Measurements from ENCODE around the gene PIP4K2A. TPM values are rescaled to one million over a fixed set of nuclear protein-coding genes. Genes with fewer than 3 reads are reported as not detected.

Gene PIP4K2A
- total RNA-seq, 1 donor from 2014 or later: 102 TPM

DNA sequence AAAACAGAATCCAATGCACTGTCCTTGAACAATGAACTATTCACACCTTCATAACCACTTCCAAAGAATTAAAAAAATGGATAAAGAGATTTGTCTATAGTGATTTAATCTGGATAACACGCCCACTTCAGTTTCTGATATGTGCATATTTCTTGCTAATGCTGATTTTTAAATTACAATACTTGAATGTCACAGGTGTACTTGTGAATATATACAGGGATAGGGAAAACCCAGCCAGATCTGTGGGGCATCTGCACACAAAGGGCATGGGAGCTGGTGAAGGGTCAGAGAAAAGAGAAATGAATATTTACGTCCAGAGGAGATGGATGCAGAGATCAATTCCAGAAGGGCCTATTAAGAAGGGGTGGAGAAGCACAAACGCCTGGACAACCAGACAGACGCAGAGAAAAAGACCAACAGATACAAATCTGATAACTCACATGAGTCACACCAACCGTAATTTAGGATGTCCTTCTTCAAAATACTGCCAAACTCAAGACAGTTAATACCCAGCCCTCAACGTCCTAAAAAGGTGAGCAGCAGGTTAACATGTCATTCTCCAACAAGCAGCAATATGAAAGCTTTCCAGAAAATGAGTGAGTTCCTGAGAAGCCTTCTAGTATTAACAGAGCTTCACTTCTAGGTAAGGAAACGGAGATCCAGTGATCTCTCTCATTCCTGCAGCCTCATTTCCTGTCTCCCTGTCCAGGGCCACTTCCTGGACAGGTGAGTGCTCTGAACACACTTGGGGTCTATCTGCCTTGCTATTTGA lies 41.9 kb downstream of the PIP4K2A start:
- no peak overlapping the region for H3K4me3 Mint-ChIP-seq
- peaks cover 81% of the 10 kb centered on the region for H3K4me1 Mint-ChIP-seq
- no peak for DNase-seq
- ChIA-PET CTCF (interaction anchor here (0.7 to 1.0 kb wide), 2 partner anchors 8 to 15 kb away, joined by 3 to 4 read pairs; no protein-coding TSS in a partner anchor), POLR2A (interaction anchor here (0.6 to 1.4 kb wide), 2 partner anchors 10 to 42 kb away, joined by 3 to 5 read pairs; partner anchors contain the start of gene PIP4K2A)
- H3K27me3 Mint-ChIP-seq: no peaks in the 10 kb centered on the region
- H3K36me3 Mint-ChIP-seq (ENCODE audit: low read depth): peaks cover 11% of the 10 kb centered on the region
- ATAC-seq (ENCODE audit: low read depth): no peak
- TF ChIP-seq CTCF (IDR thresholded peaks at IDR 0.05): no peak
- intact Hi-C loops (cut with micrococcal nuclease): loop anchor here (1.0 kb wide), 1 partner anchor 10 kb away; no protein-coding TSS in a partner anchor
- H3K27ac Mint-ChIP-seq: peak overlapping the region; percentile 50
- H3K9me3 Mint-ChIP-seq: no peaks in the 10 kb centered on the region

- Mint-ChIP-seq H3K36me3 (ENCODE audit: low read depth) (peaks cover 5% of the 10 kb centered on the region), H3K4me1 (peaks cover 80% of the 10 kb centered on the region), H3K4me3 (no peak overlapping the region), H3K27ac (no peak overlapping the region), H3K9me3 (no peaks in the 10 kb centered on the region), H3K27me3 (no peaks in the 10 kb centered on the region)
- TF ChIP-seq CTCF (IDR thresholded peaks at IDR 0.05): no peak
- CTCF ChIA-PET: no interaction called here
- POLR2A ChIA-PET: interaction anchor here (1.2 kb wide), 1 partner anchor 10 kb away, joined by 3 read pairs; no protein-coding TSS in a partner anchor
- ATAC-seq (ENCODE audit: low read depth) (no peak), DNase-seq (no peak)
- intact Hi-C loops (cut with micrococcal nuclease): no loop called here
These were observed 43.6 kb downstream of the PIP4K2A start for GRCh38 chr10:22670788-22671187.

DNA sequence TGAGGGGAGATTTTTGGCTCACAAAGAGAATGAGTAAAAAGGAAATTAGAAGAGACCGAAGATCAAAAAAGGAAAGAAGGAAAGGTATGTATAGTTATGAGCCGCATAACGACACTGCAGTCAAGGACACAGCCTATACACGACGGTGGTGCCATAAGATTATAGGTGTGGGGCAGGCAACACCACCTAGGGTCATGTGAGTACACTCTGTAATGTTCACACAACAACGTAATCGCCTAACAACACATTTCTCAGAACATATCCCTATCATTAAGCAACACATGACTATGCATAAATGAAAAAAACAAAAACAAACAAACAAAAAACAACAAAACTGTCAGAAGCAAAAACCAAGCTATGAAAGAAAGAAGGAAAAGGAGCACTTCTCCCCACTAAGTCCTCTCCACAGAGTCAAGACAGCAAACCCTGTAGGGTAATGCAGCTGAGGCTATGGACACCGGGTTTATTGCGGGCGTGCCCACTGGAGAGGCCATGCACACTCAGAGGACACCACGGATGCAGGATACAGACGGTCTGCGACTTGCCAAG lies 45.1 kb downstream of the PIP4K2A start:
- no peaks in the 10 kb centered on the region for H3K36me3 Mint-ChIP-seq (ENCODE audit: low read depth)
- H3K4me1 Mint-ChIP-seq: peaks cover 77% of the 10 kb centered on the region
- peak overlapping the region; percentile 20 for H3K27ac Mint-ChIP-seq
- ChIA-PET POLR2A (interaction anchor here (0.6 to 2.3 kb wide), 4 partner anchors 12 to 64 kb away, joined by 3 to 10 read pairs (median 5); no protein-coding TSS in a partner anchor), CTCF (interaction anchor here (0.6 to 1.1 kb wide), 3 partner anchors 11 to 53 kb away, joined by 3 read pairs; no protein-coding TSS in a partner anchor)
- ATAC-seq (ENCODE audit: low read depth) (no peak), DNase-seq (no peak)
- H3K9me3 Mint-ChIP-seq: no peaks in the 10 kb centered on the region
- TF ChIP-seq CTCF (IDR thresholded peaks at IDR 0.05): no peak
- peak overlapping the region; percentile 2 for H3K4me3 Mint-ChIP-seq
- intact Hi-C loops (cut with micrococcal nuclease): loop anchor here (2.0 kb wide), 1 partner anchor 14 kb away; no protein-coding TSS in a partner anchor
- H3K27me3 Mint-ChIP-seq: no peaks in the 10 kb centered on the region

DNA sequence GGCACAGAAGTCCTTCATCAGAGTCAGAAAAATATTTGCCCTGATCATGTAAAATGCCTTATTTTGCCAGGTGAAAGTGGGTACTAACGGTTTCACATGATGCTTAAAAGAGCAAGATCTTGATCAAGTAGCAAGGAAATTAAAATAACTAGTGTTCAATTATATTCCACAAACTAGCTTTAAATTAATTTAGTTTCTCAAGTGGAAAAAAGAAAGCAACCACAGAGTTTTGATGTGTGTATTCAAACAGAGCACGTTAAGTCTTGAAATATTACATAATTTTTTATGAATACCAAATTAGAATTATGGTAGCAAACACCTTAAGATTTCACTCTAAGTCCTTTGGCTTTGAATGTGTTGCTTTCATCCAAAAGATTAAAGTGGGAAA lies 47.3 kb downstream of the PIP4K2A start:
- intact Hi-C loops (cut with micrococcal nuclease): no loop called here
- no peak overlapping the region for H3K4me3 Mint-ChIP-seq
- ATAC-seq (ENCODE audit: low read depth) (no peak), DNase-seq (no peak)
- POLR2A ChIA-PET: interaction anchor here (1.1 to 1.7 kb wide), 2 partner anchors 37 to 47 kb away, joined by 3 read pairs; partner anchors contain the start of gene PIP4K2A
- CTCF ChIA-PET: no interaction called here
- H3K9me3 Mint-ChIP-seq: no peaks in the 10 kb centered on the region
- no peaks in the 10 kb centered on the region for H3K27me3 Mint-ChIP-seq
- H3K4me1 Mint-ChIP-seq: peaks cover 68% of the 10 kb centered on the region
- peak overlapping the region; percentile 64 for H3K27ac Mint-ChIP-seq
- peaks cover 2% of the 10 kb centered on the region for H3K36me3 Mint-ChIP-seq (ENCODE audit: low read depth)
- TF ChIP-seq CTCF (IDR thresholded peaks at IDR 0.05): no peak
